HCT116 (cell line): Measurements from ENCODE around the gene DIS3L2. TPM values are rescaled to one million over a fixed set of nuclear protein-coding genes. Genes with fewer than 3 reads are reported as not detected.
"Not testable (repeated sequence)": the region's sequence is repeated elsewhere in the genome, so short reads cannot be mapped to it uniquely, and the experiment has no call there.

Experiments used
- ATAC-seq: fragments of 200-7000 bp; cut with Tn5 transposase; 2 replicates; pipeline ENCODE4 v1.9.1; 2020; ENCODE audit warnings: mild to moderate bottlenecking, moderate library complexity
- BruUV-seq: library from RNA; stranded (reverse); fragments of 400-500 nt; replicated peaks from 2 replicates; lab custom pipeline; 2021; lab: Mats Ljungman, UMichigan
- CTCF ChIA-PET: fragments of 300-600 bp; sonication (Branson Sonifier 250); formaldehyde crosslinking; loops from one replicate; lab custom pipeline; 2021; ENCODE audit warnings: antibody characterized with exemption; lab: Charles Lee
- POLR2A ChIA-PET: fragments of 300-600, 350-600 bp; sonication (Branson Sonifier 250); formaldehyde crosslinking; loops from one replicate; lab custom pipeline; 2021; ENCODE audit warnings: antibody characterized with exemption; lab: Charles Lee
- RAD21 ChIA-PET, 2 experiments: fragments of 300-600 bp; sonication (Branson Sonifier 250); formaldehyde crosslinking; loops; one replicate each; lab custom pipeline; 2023; ENCODE audit warnings: low total read pairs in 2 of 2; ENCODE audit not compliant: uncharacterized antibody in 2 of 2, unreplicated experiment in 2 of 2, low non-redundant PET in 1 of 2; lab: Charles Lee
- DNase-seq: peaks from one replicate; pipeline ENCODE4 v3.0.0-alpha.2; 2010; ENCODE audit warnings: low read depth, low spot score
- H2AFZ ChIP-seq: fragments of 200-600 bp; shearing (Covaris generic), sonication (generic); 2 replicates; pipeline ENCODE4 v1.6.1; 2017; ENCODE audit warnings: low read depth, mixed run types, mixed read lengths, antibody characterized with exemption, low read length; ENCODE audit not compliant: poor library complexity, severe bottlenecking
- H3K27ac ChIP-seq: 2 replicates; pipeline ENCODE4 v1.5.1; 2012; ENCODE audit warnings: low read depth, low read length
- H3K27me3 ChIP-seq: fragments of 200-600 bp; sonication (generic); 2 replicates; pipeline ENCODE4 v1.6.1; 2016; ENCODE audit warnings: mixed run types, low read length, mixed read lengths; ENCODE audit not compliant: insufficient read depth
- H3K36me3 ChIP-seq, 2 experiments: fragments of 200-500 bp in 1 of 2; fragments of 200-600 bp in 1 of 2; sonication (Bioruptor generic) in 1 of 2; sonication (generic) in 1 of 2; 2 replicates each; pipeline versions ENCODE4 v1.5.1 to v1.6.1; 2014 to 2016; ENCODE audit warnings: low read length in 2 of 2, inconsistent platforms in 1 of 2, mixed read lengths in 1 of 2, mixed run types in 1 of 2; ENCODE audit not compliant: insufficient read depth in 2 of 2, control insufficient read depth in 1 of 2
- H3K4me1 ChIP-seq, 2 experiments: fragments of 200-600 bp in 1 of 2; sonication (generic) in 1 of 2; 2 replicates each; pipeline versions ENCODE4 v1.5.1 to v1.6.1; 2012 to 2017; ENCODE audit warnings: low read length in 2 of 2, inconsistent platforms in 1 of 2, mild to moderate bottlenecking in 1 of 2, mixed read lengths in 1 of 2, mixed run types in 1 of 2, moderate library complexity in 1 of 2; ENCODE audit not compliant: insufficient read depth in 2 of 2, control insufficient read depth in 1 of 2
- H3K4me2 ChIP-seq: fragments of 200-600 bp; sonication (generic); 2 replicates; pipeline ENCODE4 v1.6.1; 2017; ENCODE audit warnings: mixed run types, low read length, mixed read lengths
- H3K4me3 ChIP-seq, 2 experiments: fragments of 200-600 bp in 1 of 2; sonication (generic) in 1 of 2; replicated peaks in 1 of 2; 2 replicates each; pipeline ENCODE4 v1.5.1; 2011 to 2016; ENCODE audit warnings: low read length in 2 of 2, control low read depth in 1 of 2, low read depth in 1 of 2, mild to moderate bottlenecking in 1 of 2, mixed read lengths in 1 of 2, mixed run types in 1 of 2
- H3K79me2 ChIP-seq: fragments of 200-600 bp; sonication (generic); 2 replicates; pipeline ENCODE4 v1.6.1; 2017; ENCODE audit warnings: mild to moderate bottlenecking, mixed run types, low read length, moderate library complexity, mixed read lengths; ENCODE audit not compliant: insufficient read depth
- H3K9ac ChIP-seq: fragments of 200-600 bp; sonication (generic); 2 replicates; pipeline ENCODE4 v1.6.1; 2016; ENCODE audit warnings: low read length, mixed read lengths
- H3K9me2 ChIP-seq: fragments of 200-600 bp; sonication (generic), shearing (Covaris generic); 2 replicates; pipeline ENCODE4 v1.6.1; 2017; ENCODE audit warnings: mixed run types, mild to moderate bottlenecking, moderate library complexity; ENCODE audit not compliant: insufficient read depth
- H3K9me3 ChIP-seq, 2 experiments: fragments of 200-500 bp in 1 of 2; fragments of 200-600 bp in 1 of 2; sonication (Bioruptor generic) in 1 of 2; sonication (generic) in 1 of 2; 2 replicates each; pipeline ENCODE4 v1.6.1; 2014 to 2017; ENCODE audit warnings: low read length in 2 of 2, mixed read lengths in 2 of 2, inconsistent platforms in 1 of 2, low read depth in 1 of 2, mild to moderate bottlenecking in 1 of 2, mixed run types in 1 of 2, moderate library complexity in 1 of 2; ENCODE audit not compliant: control insufficient read depth in 1 of 2, insufficient read depth in 1 of 2
- H4K20me1 ChIP-seq: fragments of 200-600 bp; sonication (generic), shearing (Covaris generic); 2 replicates; pipeline ENCODE4 v1.6.1; 2017; ENCODE audit warnings: mixed run types, mild to moderate bottlenecking, moderate library complexity; ENCODE audit not compliant: insufficient read depth
- intact Hi-C: fragments of 100-400 bp; cut with micrococcal nuclease; formaldehyde crosslinking; loops from 2 replicates; pipeline ENCODE4 v1.10.0; 2022
- total RNA-seq: library from RNA; stranded (reverse); gene quantifications from one replicate; pipeline ENCODE4 v1.2.1, GENCODE V29; 2021; ENCODE audit not compliant: unreplicated experiment
- TF ChIP-seq, protein P1 (sequence below), 3 experiments: fragments of 200-600 bp in 1 of 3; sonication (generic) in 1 of 3; IDR thresholded peaks in 2 of 3; conservative IDR thresholded peaks in 1 of 3; 2 replicates each; pipeline ENCODE4 v1.5.1; 2012 to 2017; ENCODE audit warnings: low read depth in 2 of 3, low read length in 2 of 3, antibody characterized with exemption in 1 of 3, borderline replicate concordance in 1 of 3, control low read depth in 1 of 3, mild to moderate bottlenecking in 1 of 3, mixed read lengths in 1 of 3, mixed run types in 1 of 3, moderate library complexity in 1 of 3; ENCODE audit not compliant: insufficient read depth in 1 of 3

DIS3L2 gene
- total RNA-seq, 1 experiment from 2014 or later = 42.5 TPM

DNA sequence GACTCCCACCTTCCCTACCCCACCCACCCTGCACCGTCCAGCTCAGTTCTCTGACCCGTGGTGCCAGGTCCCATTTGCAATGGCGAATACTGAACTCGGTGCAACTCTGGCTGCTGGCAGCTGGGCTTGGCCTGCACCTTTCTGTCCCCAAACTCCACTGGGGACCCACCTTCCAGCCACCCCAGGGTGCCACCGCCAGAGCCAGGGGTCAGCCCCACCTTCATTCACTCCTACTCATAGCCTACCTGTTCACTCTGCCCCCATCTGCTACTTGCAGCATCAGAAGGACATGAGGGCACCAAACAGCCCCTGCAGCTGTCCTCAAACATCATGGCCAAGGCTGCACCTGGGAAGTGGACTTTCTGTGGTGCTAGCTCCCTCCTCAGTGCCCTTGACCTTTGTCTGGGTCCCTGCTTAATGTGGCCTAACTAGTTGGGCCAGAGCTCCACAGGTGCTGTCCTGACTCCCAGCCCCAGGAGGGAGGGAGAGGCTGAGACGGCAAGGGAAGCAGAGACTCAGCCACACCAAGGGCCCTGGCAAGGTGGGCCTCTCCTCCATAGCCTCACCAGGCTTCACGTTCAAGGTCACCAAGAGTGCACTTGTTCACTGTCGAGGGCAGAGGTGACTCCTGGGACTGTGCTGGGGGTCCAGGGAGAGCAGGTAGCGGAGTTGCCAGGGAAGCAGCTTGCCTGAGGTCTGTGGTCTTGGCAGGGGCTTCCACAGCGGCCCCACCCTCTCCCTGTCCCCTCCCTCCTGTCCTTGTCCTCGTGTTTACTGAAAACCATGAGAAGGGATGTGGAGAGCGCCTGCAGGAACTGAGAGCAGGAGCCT, 365.0 kb downstream of the DIS3L2 start:
- CTCF ChIA-PET = interaction anchor here (1.0 to 4.6 kb wide), 4 partner anchors 401 to 427 kb away, joined by 3 to 39 read pairs (median 14); no protein-coding TSS in a partner anchor
- DNase-seq, H3K36me3 ChIP-seq, H3K79me2 ChIP-seq, POLR2A ChIA-PET, H3K4me1 ChIP-seq, H3K27ac ChIP-seq, H3K4me2 ChIP-seq, H3K4me3 ChIP-seq, H4K20me1 ChIP-seq, H3K27me3 ChIP-seq, H3K9ac ChIP-seq, H3K9me2 ChIP-seq, H3K9me3 ChIP-seq, H2AFZ ChIP-seq, BruUV-seq: not testable (repeated sequence)
- peak; percentile 3; the same call in 1 of the 2 replicates for ATAC-seq
- intact Hi-C loops = loop anchor here (1.0 to 5.0 kb wide), 3 partner anchors 116 to 420 kb away; no protein-coding TSS in a partner anchor
- TF ChIP-seq, protein P1, sequence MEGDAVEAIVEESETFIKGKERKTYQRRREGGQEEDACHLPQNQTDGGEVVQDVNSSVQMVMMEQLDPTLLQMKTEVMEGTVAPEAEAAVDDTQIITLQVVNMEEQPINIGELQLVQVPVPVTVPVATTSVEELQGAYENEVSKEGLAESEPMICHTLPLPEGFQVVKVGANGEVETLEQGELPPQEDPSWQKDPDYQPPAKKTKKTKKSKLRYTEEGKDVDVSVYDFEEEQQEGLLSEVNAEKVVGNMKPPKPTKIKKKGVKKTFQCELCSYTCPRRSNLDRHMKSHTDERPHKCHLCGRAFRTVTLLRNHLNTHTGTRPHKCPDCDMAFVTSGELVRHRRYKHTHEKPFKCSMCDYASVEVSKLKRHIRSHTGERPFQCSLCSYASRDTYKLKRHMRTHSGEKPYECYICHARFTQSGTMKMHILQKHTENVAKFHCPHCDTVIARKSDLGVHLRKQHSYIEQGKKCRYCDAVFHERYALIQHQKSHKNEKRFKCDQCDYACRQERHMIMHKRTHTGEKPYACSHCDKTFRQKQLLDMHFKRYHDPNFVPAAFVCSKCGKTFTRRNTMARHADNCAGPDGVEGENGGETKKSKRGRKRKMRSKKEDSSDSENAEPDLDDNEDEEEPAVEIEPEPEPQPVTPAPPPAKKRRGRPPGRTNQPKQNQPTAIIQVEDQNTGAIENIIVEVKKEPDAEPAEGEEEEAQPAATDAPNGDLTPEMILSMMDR (IDR thresholded peaks at IDR 0.05 in 2 of 3, conservative IDR thresholded peaks at IDR 0.05 in 1 of 3; ENCODE audit: borderline replicate concordance in 1 of 3, insufficient read depth in 1 of 3, low read depth in 2 of 3, low read length in 2 of 3) = peak in 2 of 3 experiments; percentile 11 to 22; a peak in 2 of 6 replicates
- RAD21 ChIA-PET = interaction anchor here in 1 of 2 experiments (1.0 kb wide), 1 partner anchor 426 kb away, joined by 3 read pairs; no protein-coding TSS in a partner anchor
